COLO668 (cell line): ENCODE measurements around the gene CPNE7.
"Not testable (repeated sequence)": the region's sequence is repeated elsewhere in the genome, so short reads cannot be mapped to it uniquely, and the experiment has no call there.

Experiments
- DNase-seq: peaks from one replicate; lab custom pipeline; 2025; ENCODE audit not compliant: unreplicated experiment; lab: John Stamatoyannopoulos, UW

The CPNE7 gene

GRCh38 chr16:89621136-89621697 lies 45.7 kb downstream of the CPNE7 start:
- no peak for DNase-seq

GRCh38 chr16:89621698-89622409 lies 46.3 kb downstream of the CPNE7 start:
- no peak for DNase-seq

- DNase-seq: no peak
Measured at GRCh38 chr16:89623511-89624261, 48.1 kb downstream of the CPNE7 start.

- DNase-seq: no peak
Measured at GRCh38 chr16:89624777-89625761, 49.5 kb downstream of the CPNE7 start.

GRCh38 chr16:89629827-89630610 lies 54.5 kb downstream of the CPNE7 start:
- DNase-seq: no peak

GRCh38 chr16:89633064-89633631 lies 57.6 kb downstream of the CPNE7 start:
- DNase-seq: no peak

- not testable (repeated sequence) for DNase-seq
Measured at GRCh38 chr16:89634463-89635385, 59.2 kb downstream of the CPNE7 start.

- DNase-seq: no peak
Measured at GRCh38 chr16:89636663-89637062, 61.1 kb downstream of the CPNE7 start.

GRCh38 chr16:89637379-89637778 lies 61.8 kb downstream of the CPNE7 start:
- DNase-seq: no peak

- DNase-seq: no peak
Measured at GRCh38 chr16:89638455-89638854, 62.9 kb downstream of the CPNE7 start.

- DNase-seq: no peak
Measured at GRCh38 chr16:89639385-89639784, 63.8 kb downstream of the CPNE7 start.

GRCh38 chr16:89641458-89642119 lies 66.0 kb downstream of the CPNE7 start:
- DNase-seq: no peak

GRCh38 chr16:89642574-89642973 lies 67.0 kb downstream of the CPNE7 start:
- no peak for DNase-seq

GRCh38 chr16:89643769-89644300 lies 68.3 kb downstream of the CPNE7 start:
- DNase-seq: no peak

- no peak for DNase-seq
Measured at GRCh38 chr16:89645122-89645521, 69.6 kb downstream of the CPNE7 start.

GRCh38 chr16:89646270-89646669 lies 70.7 kb downstream of the CPNE7 start:
- no peak for DNase-seq
